GM19240 (cell line): ENCODE results near the gene MCM6.

Experiments
- DNase-seq: peaks from one replicate; pipeline ENCODE4 v3.0.0; 2011; ENCODE audit warnings: low spot score; ENCODE audit not compliant: insufficient read length

Gene MCM6

DNA sequence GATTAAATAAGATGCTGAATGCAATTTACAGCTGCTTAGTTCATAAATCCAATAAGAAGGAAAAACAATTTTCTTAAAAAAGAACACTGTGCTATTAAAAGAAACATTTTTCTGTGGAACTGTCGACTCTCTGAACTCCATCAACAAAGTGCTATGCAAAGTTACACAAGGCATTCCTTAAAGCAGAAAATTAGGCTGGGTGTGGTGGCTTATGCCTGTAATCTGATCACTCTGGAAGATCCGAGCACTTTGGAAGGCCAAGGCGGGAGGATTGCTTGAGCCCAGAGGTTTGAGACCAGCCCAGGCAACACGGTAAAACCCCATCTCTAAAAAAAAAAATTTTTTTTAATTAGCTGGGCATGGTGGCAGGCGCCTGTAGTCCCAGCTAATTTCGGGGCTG, 13.0 kb downstream of the MCM6 start:
- no peak for DNase-seq

DNA sequence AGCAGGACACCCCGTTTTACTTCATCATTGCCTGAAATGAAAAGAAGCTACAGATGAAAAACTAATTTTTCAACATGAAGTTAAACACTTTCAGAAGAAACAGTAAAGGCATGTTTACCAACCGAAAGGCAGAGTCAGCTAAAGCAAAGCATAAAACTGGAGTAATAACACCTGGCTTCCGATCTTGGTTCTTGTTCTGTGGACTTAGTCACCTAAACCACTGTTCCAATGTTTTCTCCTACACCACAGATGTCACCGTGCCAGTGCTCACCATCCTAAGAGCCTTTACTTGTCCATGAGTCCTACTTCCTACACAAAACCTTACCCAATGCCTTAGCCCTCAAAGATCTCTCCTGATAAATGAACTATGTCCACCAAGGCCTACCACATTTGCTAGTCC, 13.5 kb downstream of the MCM6 start:
- no peak for DNase-seq

DNA sequence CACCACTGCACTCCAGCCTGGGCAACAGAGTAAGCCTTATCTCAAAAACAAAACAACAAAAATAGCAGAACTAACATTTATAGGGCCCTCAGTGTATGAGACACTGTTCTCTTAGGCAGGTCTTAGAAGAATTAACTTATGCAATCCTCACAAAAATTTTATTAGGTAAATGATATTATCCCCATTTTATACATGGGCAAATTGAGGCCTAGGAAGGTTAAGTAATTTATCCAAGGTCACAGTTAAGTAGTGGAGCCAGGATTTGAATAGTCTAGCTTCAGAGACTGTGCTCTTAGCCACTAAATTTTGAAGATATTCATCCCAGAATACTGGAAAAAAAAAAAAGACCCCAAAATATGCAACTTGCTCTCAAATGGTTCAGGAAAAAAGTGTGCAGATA, 22.8 kb downstream of the MCM6 start:
- DNase-seq = no peak

DNA sequence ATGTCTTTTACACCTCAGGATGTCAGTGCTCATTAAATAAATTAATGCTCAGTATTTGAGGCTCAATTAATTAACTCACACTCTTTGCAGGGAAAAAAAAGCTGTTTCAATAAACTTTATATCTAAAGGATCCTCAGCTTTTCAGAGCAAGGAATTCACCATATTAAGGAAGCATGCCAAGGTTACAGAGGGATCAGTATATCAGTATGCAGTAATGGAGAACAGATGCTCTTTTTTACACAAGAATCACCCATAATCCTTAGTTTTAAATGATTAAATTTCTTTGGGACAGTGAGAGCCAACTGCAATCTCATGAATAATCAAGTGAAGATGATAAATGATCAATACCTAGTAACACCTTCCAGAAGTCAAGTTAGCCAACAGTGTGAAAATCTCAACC, 24.4 kb downstream of the MCM6 start:
- no peak for DNase-seq

DNA sequence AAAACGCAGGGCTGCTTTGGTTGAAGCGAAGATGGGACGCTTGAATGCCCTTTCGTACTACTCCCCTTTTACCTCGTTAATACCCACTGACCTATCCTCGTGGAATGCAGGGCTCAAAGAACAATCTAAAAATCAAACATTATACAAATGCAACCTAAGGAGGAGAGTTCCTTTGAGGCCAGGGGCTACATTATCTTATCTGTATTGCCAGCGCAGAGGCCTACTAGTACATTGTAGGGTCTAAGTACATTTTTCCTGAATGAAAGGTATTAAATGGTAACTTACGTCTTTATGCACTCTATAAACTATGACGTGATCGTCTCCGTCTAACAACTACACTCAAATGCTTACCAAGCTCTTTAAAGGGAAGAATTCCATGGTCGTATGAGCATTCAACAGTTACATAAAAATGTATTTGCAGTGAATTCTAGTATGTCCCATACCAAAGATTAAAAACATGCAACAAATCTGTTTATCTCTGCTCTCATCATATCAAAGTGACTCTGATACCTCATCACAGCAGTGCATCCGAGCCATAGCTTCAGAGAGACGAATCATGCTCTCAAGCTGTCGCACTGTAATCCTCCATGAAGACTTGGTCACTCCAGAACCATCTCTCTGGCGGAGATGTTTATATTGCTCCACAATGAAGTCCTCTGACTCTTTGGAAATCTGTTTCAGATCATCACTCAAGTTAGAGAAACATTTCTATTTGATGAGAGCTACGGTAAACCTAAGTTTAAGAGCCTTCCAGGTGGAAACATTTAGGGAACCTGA, 25.2 kb downstream of the MCM6 start:
- DNase-seq = no peak

DNA sequence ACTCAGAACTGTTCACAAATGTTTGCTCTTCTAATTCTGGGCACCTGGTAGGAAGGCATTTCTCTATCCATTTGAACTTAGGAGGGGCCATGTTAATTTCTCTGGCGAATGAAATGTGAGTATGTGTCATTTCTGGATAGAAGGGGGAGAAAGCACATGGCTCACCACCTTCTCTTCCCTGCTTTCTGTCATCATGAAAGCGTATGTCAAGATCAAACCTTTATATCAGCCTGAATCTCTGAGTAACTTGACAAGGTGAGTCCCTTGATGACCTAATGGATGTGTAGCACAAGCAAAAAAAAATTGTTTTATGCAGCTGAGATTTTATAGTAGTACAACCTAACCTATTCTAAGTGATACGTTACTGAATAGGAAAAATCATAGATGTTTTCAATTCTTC, 27.2 kb downstream of the MCM6 start:
- no peak for DNase-seq

DNA sequence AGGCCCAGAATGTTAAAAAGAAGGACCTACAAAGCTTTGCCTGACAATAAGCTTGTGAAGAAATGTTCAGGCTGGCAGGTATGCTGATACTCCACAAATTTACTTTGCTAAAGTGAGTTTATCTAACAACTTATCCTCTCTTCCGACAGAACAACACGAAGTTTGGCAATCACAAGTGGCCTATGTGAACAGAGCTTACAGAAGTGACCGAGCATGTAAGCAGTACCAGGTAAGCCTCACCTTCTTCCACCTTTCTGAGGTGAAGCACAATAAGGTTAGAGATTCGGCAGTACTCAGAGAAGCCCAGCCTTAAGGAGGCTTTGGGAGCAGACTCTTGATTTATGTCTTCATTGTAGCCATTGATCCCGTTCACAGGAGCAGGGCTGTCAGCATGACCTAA, 30.2 kb downstream of the MCM6 start:
- DNase-seq = no peak

DNA sequence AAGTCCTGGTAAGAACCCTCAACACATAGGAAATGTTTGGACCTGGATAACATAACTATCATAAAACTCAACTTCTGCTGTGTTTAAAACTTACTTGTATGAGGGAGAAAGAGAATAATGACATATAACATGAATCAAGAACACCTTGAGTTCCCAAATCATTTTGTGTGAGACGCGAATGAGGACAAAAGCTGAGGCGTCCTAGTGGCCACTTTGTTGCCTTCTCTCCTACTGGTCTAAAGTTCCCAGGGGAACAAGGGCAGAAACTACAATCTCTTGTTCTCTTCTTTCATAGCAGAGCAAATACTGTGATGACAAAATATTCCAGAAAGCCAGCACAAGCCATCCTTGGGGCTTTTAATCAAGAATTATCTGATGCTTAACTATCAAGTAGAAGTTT, 31.0 kb downstream of the MCM6 start:
- no peak for DNase-seq

DNA sequence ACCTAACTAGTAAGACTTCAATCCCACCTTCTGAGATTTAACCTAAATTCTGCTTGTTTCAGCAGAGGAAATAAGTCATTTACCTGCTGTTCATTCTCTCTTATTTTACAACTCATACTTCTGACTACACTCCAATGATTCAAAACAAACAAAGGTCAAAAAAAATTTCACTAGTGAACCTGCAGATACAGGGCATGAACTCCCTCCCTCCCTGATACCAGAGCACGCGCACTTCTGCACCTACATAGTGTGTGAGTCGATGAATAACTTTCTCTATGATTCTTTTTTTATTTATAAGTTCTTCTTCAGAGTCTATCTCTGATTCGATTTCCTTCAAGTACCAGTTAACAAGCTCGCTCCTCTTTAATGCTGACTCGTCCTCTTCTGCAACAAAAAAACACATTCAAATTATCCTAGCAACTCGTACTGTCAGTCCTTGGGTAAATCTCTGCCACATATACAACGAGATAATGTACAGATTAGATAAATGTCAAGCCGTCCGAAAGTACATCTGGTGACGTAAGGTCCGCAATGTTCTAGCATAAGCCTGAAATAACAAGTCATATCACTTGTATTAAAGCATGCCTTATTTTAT, 31.8 kb downstream of the MCM6 start:
- DNase-seq = no peak

DNA sequence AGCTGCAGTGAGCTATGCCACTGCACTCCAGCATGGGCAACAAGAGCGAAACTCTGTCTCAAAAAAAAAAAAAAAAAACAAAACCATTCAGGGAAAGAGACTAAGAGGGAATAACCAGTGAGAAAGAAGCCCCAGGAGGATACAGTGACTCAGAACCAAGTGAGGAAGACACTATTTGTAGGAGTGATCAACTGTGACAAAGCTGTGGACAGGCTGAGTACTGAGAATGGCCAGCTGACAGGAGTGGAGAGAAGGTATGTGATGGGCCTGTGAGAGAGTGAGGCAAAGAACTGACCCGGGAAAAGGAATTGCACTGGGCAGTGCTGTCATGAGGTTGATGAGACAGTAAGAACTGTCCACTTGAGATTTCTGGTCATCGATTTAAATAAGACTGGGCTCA, 32.6 kb downstream of the MCM6 start:
- no peak for DNase-seq

DNA sequence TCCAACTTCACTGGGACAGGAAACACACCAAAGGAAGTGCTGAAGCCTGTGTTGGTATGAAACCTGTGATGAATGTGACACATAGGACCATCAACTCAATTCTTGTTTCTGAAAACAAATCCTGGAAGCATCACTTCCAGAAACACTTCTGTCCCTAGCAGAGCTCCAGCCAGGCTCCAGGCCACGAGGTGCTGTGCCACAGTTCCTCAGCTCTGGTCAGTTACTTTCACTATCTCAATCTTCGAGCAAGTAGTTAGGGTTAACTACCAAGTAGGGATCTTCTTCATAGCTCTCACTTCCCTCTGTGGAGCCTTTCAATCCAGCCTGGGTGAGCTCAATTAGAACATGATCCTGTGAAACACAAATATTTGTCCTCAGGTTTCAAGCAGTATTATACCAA, 35.6 kb downstream of the MCM6 start:
- DNase-seq = no peak

DNA sequence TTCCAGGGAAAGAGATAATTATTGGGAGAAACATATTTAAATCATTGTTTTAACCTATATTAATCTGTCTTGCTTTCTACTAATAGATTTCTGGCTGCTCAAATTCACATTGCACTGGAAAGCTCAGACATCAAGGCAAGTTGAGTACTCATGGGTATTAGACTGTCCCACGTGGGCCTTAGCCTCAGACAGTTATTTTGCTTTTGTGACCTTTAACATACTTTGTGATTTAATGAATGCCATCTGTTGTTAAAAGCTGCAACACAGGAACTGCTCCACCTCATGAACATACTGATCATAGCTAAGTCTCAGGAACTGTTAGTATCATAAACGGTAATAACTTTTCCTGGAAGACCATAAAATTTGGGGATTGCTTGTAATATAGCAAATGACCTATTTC, 36.5 kb downstream of the MCM6 start:
- DNase-seq = no peak

DNA sequence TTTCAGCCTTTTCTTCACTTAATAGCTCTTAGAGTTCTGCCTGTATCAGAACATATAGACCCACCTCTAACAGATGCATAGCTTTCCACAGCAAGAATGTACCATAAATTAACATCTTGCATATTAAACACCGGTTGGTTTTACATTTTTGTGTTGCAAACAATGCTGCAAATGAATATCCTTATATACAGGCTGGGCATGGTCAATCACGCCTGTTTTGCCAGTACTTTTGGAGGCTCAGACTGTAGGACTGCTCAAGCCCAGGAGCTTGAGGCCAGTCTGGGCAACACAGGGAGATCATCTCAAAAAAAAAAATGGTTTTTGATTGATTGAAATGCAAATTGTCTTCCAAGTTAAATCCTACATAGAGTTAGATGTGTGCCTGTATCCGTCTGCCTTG, 37.7 kb downstream of the MCM6 start:
- no peak for DNase-seq

DNA sequence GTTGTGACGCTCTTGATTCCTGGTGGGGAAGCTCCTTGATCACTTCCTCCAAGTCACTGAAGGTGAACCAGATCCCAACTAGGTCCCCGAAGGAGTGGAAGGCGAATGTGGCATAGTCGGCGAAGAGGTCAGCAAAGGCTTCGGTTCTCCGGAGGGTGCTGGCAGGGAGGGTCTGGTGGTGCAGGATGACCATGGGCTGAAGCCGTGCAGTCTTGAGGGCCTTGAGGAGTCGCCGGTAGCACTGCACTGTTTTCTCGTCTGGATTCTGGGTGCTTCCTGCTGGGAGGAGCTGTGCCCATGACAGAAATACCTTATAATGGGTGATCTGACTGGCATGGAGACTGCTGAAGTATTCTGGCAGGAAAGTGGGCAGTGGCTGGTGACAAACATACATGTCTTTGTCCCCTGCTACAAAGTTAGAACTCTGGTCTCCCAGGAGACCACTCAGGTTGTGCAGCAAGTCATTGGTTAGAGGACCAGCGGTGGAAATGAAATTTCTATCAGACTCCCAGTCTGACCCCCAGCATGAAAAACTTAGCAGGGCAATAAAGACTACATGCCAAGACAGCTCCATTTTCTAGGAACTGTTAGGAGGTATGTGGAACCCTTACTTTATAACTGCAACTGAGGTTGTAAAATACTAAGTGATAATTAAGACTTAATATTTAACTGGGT, 39.5 kb downstream of the MCM6 start, which contains the start of gene LCT:
LCT (minus strand) TSS at position 589 of the 675 bp plus-strand sequence; CDS start at position 574, 15 bp downstream.
- no peak for DNase-seq

DNA sequence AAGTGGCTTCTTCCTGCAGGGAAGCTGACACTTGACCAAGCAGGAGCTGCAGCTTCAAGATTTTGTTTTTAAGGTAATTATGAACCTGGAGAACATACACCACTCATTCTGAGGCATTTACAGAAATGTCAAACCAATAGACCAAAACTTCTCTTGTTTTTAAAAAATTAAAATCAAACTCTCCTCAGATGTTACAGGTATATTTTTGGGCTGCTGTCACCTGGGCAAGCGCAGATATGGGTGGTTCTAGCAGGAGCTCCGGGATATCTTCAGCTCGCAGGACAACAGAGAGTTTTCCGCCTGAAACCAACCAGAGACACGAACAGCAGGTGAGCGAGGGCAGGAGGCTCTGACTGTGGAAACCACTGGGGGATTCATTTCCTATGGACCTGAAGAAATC, 43.4 kb downstream of the MCM6 start:
- DNase-seq = no peak

DNA sequence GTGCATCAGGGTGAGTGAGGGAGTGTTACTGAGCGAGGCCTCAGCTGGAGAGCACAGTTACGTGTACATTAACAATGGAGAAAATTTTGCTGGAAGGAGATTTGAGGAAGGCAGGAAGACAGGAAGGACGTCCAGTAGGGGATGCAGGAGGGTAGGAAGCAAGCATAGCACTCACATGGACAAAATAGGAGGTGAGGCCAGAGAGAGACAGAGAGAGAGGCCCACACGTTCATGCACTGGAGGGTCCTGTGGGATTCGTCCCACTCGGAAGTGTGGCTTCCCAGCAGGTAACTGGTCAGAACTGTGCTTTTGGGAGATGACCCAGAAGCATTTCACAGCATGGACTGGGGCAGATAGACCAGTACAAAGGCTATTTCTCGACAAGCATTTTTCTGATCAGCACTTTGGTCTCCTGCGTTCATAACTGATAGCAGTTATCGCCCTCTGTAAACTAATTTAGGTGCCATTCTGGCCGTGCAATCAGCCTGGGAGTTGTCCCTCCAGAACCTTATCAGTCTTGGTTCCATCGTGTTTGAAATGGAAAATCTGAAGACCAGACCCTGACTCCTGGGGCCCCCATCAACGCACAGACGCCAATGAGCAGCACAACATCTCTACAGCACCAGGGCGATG, 44.9 kb downstream of the MCM6 start:
- no peak for DNase-seq

DNA sequence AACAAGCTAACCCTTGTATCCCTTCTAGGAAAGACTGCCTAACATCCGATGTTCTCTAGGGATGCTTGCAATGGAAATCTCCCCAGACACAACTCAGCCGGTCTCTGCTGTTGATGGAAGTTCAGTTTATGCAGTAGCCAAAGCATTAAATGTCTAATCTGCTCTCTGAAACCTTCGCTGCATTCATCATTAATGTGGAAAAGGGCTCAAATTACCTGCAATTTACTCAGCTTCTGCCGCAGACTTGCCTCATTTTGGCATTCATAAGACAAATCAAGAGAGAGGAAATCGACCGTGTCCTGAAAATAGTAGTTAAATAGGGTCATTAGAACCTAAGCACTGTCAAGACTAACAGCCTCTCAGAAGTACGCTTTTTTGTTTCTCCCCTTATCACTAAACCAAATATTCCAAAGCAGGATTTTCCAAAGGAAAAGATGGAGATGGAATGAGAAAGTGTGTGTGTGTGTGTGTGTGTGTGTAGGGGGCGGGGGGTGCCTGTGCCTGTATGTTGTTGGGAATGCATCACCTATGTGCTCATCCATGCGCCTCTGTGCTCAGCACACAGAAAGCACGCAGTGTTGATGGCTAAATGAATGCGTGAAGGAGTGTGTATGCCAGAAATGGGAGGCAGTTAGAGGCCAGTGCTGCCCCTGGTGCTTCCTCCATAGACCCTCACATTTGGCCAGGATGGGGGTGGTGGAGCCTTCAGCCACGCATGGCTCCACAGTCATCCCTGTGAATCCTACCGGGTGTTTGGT, 46.7 kb downstream of the MCM6 start:
- DNase-seq = no peak

DNA sequence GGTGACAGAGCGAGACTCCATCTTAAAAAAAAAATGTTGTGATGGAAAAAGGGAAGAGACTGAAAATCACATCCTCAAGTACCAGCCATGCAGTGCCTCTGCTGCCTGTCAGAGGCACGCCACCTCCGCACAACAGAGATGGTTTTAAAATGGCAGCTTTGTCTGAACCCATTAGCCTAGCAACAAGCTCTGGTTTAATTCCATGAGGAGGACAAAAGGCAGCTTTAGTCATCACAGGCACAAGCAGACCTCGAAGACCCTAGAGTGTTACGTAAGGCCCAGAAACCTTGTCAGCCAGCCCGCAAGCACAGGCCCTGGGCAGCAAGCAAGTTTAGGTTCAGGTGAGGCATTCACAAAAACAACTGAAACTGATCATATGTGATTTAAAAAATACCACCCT, 49.7 kb downstream of the MCM6 start:
- no peak for DNase-seq

DNA sequence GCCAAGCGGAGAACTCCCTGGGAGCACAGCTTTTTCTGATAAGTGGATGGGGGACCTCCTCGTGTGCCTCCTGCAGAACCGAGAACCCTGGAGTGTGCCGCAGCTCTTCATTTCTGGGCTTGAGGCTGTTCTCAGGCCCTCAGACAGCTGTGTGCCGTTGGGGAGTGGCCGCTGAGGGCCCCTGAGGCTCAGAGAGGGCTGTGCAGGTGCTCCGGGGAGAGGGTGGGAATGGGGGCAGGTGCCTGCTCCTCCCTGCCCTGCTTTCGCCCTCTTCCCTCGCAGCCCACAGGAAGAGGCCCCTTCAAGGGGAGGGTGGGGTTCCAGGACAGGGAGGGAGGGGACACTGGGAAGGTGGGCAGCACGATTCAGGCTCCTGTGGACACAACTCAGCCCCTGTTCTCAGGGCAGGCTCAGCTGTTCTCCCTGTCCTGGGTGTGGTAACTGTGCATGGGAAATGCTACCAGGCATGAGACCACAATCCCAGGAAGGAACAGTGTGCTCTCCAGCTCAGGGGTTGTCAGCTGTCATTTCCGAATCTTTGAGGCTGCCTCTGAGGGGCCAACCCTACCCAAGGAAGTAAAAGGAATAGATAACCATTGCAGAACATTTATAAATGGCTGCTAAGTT, 50.6 kb downstream of the MCM6 start:
- DNase-seq = no peak

DNA sequence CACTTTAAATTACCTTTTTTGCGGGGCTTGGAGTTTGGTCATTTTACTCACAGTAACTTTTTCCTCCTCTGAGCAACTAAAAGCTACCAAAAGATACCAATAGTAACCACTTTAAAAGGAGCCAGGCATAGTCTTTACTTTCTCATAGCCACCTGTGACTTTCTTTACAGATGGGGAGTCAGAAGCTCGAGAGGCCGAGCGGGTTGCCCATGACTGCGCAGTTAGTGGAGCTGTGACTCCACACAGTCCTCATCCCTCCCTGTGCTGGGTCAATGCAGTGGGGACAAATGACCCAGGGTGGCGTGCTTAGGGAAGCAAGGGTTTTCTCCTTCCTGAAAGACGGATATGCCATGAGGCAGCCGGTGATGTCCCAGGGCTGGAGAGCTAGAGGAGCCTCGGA, 51.1 kb downstream of the MCM6 start:
- DNase-seq = no peak

DNA sequence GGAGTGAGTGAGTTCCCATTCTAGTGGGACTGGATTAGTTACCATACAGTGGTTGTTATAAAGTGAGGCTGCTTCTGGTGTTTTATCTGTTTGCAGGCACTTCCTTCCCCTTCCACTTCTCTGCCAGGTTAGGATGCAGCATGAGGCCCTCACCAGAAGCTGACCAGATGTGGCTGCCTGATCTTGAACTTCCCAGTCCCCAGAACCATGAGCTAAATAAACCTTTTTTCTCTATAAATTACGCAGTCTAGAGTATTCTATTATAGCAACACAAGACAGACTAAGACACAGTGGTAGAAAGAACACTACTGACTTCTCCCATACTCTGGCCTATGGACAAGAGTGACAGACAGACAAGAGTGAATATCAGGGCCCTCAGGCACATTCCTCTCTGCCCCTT, 53.4 kb downstream of the MCM6 start:
- no peak for DNase-seq
